DMS 273 (cell line): ENCODE measurements around the gene MRGPRD.
A peak's percentile ranks its signal among the peaks of the same experiment; 100 is the strongest.
"Not testable (repeated sequence)": the region's sequence is repeated elsewhere in the genome, so short reads cannot be mapped to it uniquely, and the experiment has no call there.

ENCODE experiments used
- DNase-seq: peaks from one replicate; lab custom pipeline; 2025; ENCODE audit not compliant: unreplicated experiment; lab: John Stamatoyannopoulos, UW

MRGPRD gene

GRCh38 chr11:69006816-69007215, 26.0 kb upstream of the MRGPRD start:
- no peak for DNase-seq

GRCh38 chr11:69005631-69006368, 25.0 kb upstream of the MRGPRD start:
- no peak for DNase-seq

- no peak for DNase-seq
Measured at GRCh38 chr11:69005183-69005630, 24.4 kb upstream of the MRGPRD start.

DNA sequence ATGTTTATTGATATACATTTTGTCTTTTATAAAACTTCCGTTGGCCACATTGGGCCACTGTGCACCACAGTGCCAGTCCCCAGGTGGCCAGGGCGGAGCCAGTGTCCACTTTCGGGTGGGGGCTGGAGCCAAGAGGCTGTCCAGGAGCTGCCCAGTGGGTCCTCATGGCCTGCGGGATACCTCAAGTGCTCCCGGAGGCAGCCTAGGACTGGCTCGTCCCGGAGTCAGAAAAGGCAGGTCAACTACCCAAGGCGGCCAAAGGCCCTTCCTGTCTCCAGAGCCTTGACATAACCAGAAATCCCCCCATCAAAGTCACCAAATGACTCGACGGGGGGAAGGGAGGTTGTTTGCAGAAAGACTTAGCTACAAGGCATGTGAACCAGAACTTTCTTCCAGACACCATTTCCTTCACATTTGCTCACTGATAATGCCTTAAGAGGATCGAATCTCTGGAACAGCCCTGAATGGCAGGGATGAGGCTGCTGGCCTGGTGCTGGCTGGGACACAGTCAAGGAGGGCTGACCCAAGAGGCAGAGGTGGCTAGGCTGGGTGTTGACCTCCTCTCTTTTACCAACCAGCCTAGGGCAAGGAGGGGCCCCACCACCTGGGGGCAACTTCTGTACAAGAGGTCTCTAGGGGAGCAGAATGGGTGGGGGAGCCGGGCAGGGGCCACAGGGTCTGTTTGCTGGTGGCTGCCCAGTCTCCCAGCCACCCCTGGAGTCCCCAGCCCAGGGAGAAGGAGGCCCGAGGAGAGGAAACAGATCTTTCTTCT, 23.8 kb upstream of the MRGPRD start:
- DNase-seq: no peak

GRCh38 chr11:69003866-69004367, 23.1 kb upstream of the MRGPRD start:
- no peak for DNase-seq

DNA sequence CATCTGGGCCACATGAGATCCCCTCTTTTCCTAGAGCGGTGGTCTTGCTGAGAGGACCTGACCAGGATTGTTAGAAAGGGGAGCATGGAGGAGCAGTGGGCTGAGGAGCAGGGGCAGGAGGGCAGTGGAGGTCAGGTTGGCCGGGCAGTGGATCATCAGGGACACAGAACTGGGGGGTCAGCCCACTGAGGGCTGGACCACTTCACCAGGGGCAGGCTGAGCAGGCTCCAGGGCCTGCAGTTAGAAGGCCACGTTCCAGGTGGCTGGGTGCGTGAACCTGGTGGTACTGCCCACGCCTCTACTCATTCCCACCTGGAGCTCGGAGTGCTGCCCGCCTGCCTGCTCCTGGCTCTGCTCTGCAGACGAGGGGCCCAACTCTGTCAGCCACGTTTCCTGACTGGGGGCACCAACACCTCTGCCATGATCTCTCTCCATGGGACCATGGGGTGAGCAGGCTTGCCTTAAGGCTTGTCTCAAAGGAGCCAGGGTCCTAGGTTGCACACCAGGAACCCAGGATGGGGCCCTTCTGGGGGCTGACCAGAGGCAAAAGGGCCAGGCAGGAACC, 22.6 kb upstream of the MRGPRD start:
- no peak for DNase-seq

DNA sequence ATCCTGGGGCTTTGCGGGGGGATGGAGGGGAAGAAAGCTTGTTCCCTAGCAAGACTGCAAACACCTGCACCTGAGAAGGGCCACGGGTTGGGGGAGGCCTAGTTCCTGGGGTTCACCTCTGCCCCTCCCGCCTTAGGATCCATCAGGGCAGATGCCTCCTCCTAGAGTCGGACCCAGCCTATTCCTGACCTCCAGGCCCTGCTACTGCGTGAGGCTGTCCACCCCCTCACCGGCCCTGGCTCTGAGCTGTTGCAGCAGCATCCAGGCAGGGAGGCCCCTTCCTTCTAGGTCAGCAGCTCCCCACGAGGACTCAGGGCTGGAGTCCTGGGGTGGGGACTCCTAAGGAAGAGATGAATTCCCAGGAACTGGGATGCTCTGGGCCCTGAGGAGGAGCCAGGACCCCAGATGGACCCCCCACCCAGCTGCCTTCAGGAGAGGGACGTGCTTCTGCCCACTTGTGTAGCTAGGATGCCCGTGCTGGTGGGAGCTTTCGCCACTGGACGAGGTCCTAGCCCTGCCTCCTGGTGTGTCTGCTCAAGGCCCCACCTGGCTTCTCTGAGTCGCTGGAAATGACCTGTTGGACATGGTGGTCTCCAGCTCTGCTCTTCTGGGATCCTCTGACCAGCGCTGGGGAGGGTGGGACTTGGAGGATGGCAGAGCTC, 21.9 kb upstream of the MRGPRD start:
- DNase-seq: no peak

- no peak for DNase-seq
Measured at GRCh38 chr11:69002110-69002569, 21.4 kb upstream of the MRGPRD start.

GRCh38 chr11:69001243-69002081, 20.7 kb upstream of the MRGPRD start:
- DNase-seq: no peak

DNA sequence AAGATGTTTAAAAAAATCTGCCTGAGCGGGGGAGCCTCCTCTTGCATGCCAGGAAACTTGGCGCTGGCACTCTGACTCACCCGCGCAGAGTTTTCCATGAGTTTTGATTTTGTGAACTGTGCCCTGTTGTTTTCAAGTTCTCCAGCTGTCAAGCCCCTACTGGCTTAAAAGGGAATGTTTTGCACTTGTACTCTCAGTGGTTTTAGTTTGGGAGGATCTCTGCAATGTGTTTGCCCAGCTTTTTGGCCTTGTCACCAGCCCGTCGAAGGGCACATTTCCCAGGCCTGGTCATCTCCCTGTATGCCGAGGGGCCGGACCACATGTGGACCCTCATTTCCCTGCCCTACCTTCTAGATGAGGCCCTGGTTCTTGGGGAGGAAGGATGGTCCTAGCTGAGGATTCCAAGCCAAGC, 20.1 kb upstream of the MRGPRD start:
- peak; percentile 80 for DNase-seq

GRCh38 chr11:69000391-69000790, 19.6 kb upstream of the MRGPRD start:
- no peak for DNase-seq

- not testable (repeated sequence) for DNase-seq
Measured at GRCh38 chr11:68999748-69000355, 19.1 kb upstream of the MRGPRD start.

DNA sequence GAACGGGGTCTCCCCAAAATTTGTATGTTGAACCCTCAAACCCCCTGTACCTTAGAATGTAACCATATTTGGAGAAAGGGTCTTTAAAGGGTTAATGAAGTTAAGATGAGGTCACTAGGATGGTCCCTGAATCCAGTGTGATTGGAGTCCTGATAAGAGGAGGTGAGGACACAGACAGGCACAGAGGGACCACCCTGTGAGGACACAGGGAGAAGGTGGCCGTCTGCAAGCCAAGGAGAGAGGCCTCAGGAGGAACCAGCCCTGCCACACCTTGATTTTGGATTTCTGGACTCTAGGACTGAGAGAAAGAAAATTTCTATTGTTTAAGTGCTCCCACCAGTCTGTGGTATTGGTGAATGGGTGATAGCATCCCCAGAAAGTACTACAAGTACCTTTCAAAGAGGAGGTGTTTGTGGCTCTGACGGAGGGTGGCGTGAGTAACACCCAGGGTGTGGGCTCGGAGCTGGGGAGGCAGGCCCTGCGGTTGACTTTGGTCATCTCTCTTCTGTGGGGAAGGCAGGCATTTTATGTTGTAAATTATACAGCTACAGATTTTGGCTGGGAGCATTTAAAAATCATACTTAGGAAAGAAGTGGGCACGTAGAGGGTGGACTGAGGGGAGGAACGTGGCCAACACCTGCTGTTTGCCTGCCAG, 18.4 kb upstream of the MRGPRD start:
- DNase-seq: no peak

DNA sequence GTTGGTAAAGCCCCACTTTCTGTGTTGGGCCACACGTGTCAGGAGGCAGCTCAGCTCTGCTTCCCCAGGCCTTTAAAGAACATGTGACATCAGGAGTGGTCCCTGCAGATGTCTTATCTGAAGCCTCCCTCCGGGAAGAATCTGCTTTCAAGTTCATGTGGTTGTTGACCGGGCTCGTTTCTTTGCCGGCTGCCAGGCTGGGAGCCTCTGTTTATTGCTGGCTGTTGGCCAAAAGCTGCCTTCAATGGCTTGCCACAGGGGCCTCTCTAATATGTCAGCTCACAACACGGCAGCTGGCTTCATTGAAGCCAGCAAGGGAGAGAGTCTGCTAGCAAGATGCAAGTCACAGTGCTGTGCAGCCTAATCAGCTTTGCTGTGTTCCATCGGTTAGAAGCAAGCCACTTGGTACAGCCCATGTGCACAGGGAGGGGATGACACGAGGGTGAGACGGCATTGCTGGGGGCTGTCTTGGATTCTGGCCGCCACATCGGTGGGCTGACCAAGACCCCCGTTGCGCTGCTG, 17.7 kb upstream of the MRGPRD start:
- DNase-seq: peak; percentile 91

DNA sequence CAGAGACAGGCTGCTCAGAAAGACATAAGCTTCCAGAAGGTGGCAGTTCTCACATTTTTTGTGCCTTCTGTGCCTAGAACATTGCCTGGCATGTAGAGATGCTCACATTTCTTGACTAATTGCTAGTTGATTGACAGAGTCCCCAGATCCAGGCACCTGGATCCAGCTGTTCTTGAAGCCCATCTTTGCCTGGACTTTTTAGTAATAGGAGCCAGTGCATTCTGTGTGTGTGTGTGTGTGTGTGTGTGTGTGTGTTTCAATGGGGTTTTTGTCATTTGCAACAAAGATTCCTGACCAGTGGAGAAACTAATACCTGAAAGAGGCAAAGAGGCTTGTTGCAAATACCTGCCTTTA, 17.2 kb upstream of the MRGPRD start:
- DNase-seq: no peak

DNA sequence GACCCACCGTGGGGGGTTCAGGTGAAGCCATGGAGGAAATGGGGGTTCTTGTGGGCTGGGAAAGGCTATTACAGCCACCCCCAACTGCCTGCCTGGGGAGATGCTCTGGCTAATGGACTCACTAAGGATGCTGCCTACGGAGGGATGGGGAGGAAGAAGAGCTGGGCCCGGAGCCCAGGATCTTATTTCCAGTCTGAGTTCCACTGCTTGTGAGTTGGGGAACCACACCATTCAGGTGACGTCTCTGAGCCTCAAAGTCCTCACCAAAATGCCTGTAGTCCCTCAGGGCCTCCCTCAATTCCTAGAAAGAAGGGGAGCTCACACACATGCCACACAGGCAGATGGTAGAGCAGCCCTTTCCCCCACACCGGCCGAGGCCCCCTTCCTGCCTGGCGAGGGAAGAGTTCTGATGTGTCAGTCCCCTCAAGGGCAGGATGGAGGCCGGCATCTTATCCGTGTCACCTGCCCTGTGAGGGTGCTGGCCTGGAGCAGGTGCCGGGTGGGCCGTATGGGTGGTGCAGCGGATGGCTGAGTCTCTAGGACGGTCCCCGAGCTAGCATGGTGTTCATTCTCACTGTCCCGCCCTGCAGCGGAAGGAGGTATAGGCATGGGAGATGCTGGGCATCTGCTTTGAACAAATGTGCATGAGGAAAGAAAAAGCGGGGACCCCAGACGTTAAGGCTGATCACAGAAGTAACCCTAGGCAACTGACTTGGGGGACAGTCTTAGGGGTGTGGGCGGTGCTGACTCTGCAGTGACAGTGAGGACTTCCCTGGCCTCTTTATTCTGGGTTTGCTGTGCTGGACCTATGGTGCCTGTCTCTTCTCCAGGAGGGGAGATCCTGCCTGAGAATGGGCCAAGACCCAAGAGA, 16.6 kb upstream of the MRGPRD start:
- no peak for DNase-seq

- no peak for DNase-seq
Measured at GRCh38 chr11:68996376-68997123, 15.8 kb upstream of the MRGPRD start.

DNA sequence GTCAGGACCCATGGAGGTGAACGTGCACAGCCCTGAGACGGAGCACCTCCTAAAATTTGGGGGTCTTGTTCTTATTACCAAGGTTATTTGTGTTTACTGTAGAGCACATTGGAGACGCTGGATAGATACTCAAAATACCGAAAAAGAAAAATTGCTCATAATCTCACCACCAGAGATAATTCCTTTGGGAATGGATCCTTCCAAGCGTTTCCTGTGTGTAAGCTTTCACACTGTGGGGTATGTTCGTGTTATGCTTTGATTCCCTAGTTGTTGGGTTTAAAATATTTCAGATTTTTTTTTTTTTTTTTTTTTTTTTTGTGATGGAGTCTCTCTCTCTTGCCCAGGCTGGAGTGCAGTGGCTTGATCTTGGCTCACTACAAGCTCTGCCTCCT, 14.1 kb upstream of the MRGPRD start:
- DNase-seq: no peak
